Measurements from ENCODE around the gene CARM1.

DNA sequence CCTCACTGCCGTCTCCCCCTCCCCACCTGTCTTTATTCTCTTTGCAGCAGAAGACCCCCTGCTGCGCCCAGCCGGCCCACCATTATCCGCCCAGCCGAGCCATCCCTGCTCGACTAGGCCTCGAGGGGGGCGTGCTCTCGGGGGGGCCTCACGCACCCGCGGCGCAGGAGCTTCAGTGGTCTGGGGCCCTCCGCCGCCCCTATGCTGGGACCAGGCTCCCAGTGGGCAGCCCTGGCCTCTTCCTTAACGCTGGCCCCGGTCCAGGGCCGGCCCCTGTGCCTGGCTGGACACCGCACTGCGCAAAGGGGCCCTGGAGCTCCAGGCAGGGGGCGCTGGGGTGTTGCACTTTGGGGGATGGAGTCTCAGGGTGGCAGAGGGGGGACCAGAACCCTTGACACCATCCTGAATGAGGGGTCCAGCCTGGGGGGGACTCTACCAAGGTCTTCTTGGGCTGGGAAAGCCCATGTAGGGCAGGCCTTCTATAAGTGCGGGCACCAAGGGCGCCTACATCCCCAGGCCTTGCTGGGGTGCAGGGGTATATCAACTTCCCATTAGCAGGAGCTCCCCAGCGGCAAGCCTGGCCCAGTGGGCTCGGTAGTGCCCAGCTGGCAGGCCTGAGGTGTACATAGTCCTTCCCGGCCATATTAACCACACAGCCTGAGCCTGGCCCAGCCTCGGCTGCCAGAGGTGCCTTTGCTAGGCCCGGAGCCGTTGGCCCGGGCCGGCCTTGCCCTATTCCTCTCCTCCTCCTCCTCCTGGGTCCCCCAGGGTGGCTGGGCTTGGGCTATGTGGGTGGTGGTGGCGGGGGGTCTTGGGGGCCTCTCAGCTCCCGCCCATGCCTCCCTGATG is 40.2 kb upstream of the CARM1 start:
- TF ChIP-seq CTCF (conservative IDR thresholded peaks at IDR 0.05; ENCODE audit: low read length) (no peak), EZH2phosphoT487 (IDR thresholded peaks at IDR 0.05; ENCODE audit: borderline replicate concordance) (no peak)
